ENCODE measurements around the gene MYO3B. TPM values are rescaled to one million over a fixed set of nuclear protein-coding genes. Genes with fewer than 3 reads are reported as not detected.

MYO3B gene
- total RNA-seq, 2 donors from 2014 or later = 2.0 to 4.7 TPM

- Histone ChIP-seq H3K36me3 (replicated peaks in 1 of 2; ENCODE audit: insufficient read depth in 1 of 2, low read depth in 2 of 2) (no peaks in the 10 kb centered on the region), H3K9me3 (no peaks in the 10 kb centered on the region), H3K27me3 (no peaks in the 10 kb centered on the region), H3K4me1 (peaks cover 8% of the 10 kb centered on the region), H3K4me3 (no peak overlapping the region), H3K27ac (no peak overlapping the region)
- no peak for DNase-seq
- no peak for ATAC-seq
- 84 to 88% methylated on average over 2 of the region's 2 CpGs for WGBS, 2 donors
- TF ChIP-seq POLR2A (IDR thresholded peaks at IDR 0.05) = no peak
- TF ChIP-seq CTCF (IDR thresholded peaks at IDR 0.05) = no peak
- intact Hi-C loops (cut with DNase I) = no loop called here
Observed at GRCh38 chr2:170305711-170306110, 127.8 kb downstream of the MYO3B start.

GRCh38 chr2:170306293-170306873, 128.4 kb downstream of the MYO3B start:
- H3K9me3 ChIP-seq = no peaks in the 10 kb centered on the region
- WGBS, 2 donors = 78 to 82% methylated on average over 5 of the region's 5 CpGs
- no peaks in the 10 kb centered on the region for H3K27me3 ChIP-seq
- TF ChIP-seq CTCF (IDR thresholded peaks at IDR 0.05) (no peak), POLR2A (IDR thresholded peaks at IDR 0.05) (no peak)
- no peak overlapping the region for H3K4me3 ChIP-seq
- no peak overlapping the region for H3K27ac ChIP-seq
- no peak for DNase-seq
- ATAC-seq = no peak
- intact Hi-C loops (cut with DNase I) = no loop called here
- H3K36me3 ChIP-seq (replicated peaks in 1 of 2; ENCODE audit: insufficient read depth in 1 of 2, low read depth in 2 of 2) = no peaks in the 10 kb centered on the region
- H3K4me1 ChIP-seq = peaks cover 8% of the 10 kb centered on the region

- Histone ChIP-seq H3K27ac (no peak overlapping the region), H3K4me3 (no peak overlapping the region), H3K9me3 (no peaks in the 10 kb centered on the region), H3K36me3 (replicated peaks in 1 of 2; ENCODE audit: insufficient read depth in 1 of 2, low read depth in 2 of 2) (no peaks in the 10 kb centered on the region), H3K4me1 (peaks cover 8% of the 10 kb centered on the region), H3K27me3 (no peaks in the 10 kb centered on the region)
- ATAC-seq (no peak), DNase-seq (no peak)
- TF ChIP-seq CTCF (IDR thresholded peaks at IDR 0.05) (no peak), POLR2A (IDR thresholded peaks at IDR 0.05) (no peak)
- intact Hi-C loops (cut with DNase I) = no loop called here
- WGBS, 2 donors = 38 to 45% methylated on average over 2 of the region's 2 CpGs
Observed at GRCh38 chr2:170307052-170307451, 129.1 kb downstream of the MYO3B start.

GRCh38 chr2:170307555-170308351, 129.8 kb downstream of the MYO3B start:
- no peak for DNase-seq
- Histone ChIP-seq H3K27ac (no peak overlapping the region), H3K4me3 (no peak overlapping the region), H3K27me3 (no peaks in the 10 kb centered on the region), H3K36me3 (replicated peaks in 1 of 2; ENCODE audit: insufficient read depth in 1 of 2, low read depth in 2 of 2) (no peaks in the 10 kb centered on the region), H3K4me1 (peaks cover 8% of the 10 kb centered on the region), H3K9me3 (no peaks in the 10 kb centered on the region)
- WGBS, 2 donors = 77 to 82% methylated on average over 4 of the region's 4 CpGs
- intact Hi-C loops (cut with DNase I) = no loop called here
- no peak for TF ChIP-seq CTCF (IDR thresholded peaks at IDR 0.05)
- TF ChIP-seq POLR2A (IDR thresholded peaks at IDR 0.05) = no peak
- no peak for ATAC-seq

All from body of pancreas (tissue), 4 donors.